22Rv1 (cell line): ENCODE results near the gene TMEM91.

Experiments
- H3K27ac ChIP-seq: fragments of 450-650 bp; 2 replicates; pipeline ENCODE4 v1.5.1; 2017
- ZFX ChIP-seq: fragments of 450-650 bp; IDR thresholded peaks from 2 replicates; pipeline ENCODE4 v1.6.1; 2017; ENCODE audit warnings: antibody characterized with exemption, borderline replicate concordance
- TF ChIP-seq, protein P1 (sequence below): fragments of 450-650 bp; IDR thresholded peaks from 2 replicates; pipeline ENCODE4 v1.5.1; 2017; ENCODE audit warnings: mild to moderate bottlenecking

Gene TMEM91

DNA sequence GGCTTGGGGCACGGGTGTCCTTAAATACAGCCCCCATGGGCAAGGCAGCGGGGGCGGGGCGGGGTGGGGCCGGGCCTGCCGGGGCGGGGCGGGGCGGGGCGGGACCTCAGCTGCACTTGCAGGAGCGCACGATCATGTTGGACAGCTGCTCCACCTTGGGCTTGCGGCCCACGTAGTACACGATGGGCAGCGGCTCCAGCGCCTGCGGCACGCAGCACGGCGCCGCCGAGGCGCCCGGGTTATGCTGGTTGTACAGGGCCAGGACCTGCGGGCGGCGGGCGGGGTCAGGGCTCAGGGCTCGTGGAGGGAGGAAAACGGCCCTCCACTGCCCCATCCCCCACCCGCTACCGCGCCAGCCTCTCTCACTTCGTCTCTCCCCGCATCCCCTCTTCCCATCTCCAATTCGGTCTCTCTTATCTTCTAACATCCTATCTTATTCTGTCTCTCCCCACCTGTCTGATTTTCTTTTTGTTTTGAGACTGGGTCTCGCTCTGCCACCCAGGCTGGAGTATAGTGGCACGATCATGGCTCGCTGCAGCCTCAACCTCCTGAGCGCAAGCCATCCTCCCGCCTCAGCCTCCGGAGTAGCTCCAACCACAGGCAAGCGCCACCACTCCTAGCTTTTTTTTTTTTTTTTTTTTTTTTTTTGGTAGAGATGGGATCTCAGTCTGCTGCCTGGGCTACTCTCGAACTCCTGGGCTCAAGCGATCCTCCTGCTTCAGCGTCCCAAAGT, 45.2 kb upstream of the TMEM91 start:
- TF ChIP-seq, protein P1, sequence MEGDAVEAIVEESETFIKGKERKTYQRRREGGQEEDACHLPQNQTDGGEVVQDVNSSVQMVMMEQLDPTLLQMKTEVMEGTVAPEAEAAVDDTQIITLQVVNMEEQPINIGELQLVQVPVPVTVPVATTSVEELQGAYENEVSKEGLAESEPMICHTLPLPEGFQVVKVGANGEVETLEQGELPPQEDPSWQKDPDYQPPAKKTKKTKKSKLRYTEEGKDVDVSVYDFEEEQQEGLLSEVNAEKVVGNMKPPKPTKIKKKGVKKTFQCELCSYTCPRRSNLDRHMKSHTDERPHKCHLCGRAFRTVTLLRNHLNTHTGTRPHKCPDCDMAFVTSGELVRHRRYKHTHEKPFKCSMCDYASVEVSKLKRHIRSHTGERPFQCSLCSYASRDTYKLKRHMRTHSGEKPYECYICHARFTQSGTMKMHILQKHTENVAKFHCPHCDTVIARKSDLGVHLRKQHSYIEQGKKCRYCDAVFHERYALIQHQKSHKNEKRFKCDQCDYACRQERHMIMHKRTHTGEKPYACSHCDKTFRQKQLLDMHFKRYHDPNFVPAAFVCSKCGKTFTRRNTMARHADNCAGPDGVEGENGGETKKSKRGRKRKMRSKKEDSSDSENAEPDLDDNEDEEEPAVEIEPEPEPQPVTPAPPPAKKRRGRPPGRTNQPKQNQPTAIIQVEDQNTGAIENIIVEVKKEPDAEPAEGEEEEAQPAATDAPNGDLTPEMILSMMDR, result no peak
- TF ChIP-seq ZFX, result no peak
- 0 out of 2 replicates have a peak overlapping the region, but pooled peaks have one; percentile 33 for H3K27ac ChIP-seq

DNA sequence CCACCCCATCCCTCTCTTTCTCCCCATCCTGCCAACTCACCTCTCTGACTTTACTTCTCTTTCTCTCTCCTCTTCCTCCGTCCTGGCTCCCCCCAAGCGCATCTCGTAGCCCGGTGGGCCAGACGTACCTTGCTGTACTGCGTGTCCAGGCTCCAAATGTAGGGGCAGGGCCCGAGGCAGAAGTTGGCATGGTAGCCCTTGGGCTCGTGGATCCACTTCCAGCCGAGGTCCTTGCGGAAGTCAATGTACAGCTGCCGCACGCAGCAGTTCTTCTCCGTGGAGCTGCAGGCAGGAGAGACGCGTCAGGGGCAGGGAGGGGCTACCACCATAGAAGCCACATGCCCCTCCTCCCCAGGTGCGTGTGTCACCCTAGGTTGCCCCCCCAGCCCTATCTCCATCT, 44.3 kb upstream of the TMEM91 start:
- TF ChIP-seq, protein P1, result no peak
- no peak for TF ChIP-seq ZFX
- H3K27ac ChIP-seq, result no peak overlapping the region

DNA sequence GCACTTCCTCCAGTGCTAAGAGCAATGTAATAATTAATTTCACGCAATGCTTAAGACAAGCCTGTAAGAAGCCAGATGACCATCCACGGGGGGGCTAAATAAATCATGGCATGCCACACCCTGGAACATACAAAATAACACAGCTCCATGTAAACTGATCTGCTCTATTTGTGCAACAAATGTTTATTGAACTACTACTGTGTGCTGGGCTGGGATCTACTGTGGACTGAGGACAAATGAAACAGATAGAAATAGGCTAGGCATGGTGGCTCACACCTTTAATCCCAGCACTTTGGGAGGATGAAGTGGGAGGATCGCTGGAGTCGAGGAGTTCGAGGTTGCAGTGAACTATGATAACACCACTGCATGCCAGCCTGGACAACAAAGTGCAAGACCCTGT, 43.9 kb upstream of the TMEM91 start:
- H3K27ac ChIP-seq, result no peak overlapping the region

DNA sequence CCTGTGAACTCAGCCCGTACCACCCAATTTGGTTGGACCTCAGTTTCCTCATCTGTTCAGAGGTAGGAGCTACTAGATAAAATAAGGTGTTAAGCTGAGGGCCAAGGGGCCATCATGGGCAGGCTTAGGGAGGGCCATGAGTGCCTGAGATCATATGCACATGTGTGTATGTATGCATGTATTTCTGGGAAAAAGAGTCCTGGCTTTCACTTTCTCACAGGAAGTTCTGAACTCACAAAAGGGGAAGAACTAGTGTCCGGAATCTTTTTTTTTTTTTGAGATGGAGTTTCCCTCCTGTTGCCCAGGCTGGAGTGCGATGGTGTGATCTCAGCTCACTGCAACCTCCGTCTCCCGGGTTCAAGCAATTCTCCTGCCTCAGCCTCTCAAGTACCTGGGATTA, 41.5 kb upstream of the TMEM91 start:
- TF ChIP-seq, protein P1, result no peak
- no peak for TF ChIP-seq ZFX
- no peak overlapping the region for H3K27ac ChIP-seq

More for the DNA sequence above, 43.9 kb upstream of the TMEM91 start:
- no peak for TF ChIP-seq ZFX
- TF ChIP-seq, protein P1, result no peak

DNA sequence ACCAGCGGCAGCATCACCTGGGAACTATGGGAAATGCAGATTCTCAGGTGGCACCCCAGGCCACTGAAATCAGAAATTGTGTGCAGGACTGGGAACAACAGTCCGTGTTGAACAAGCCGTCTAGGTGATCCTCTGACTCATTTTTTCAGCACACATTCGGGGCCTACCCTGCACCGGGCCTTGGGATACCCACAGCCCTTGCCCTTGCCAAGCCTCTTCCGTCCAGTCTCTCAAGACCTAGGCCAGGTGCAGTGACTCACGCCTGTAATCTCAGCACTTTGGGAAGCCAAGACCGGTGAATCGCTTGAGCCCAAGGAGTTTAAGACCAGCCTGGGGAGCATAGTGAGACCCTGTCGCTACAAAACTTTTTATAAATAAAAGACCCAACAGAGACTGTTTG, 40.9 kb upstream of the TMEM91 start:
- no peak overlapping the region for H3K27ac ChIP-seq
- TF ChIP-seq, protein P1, result no peak
- no peak for TF ChIP-seq ZFX

DNA sequence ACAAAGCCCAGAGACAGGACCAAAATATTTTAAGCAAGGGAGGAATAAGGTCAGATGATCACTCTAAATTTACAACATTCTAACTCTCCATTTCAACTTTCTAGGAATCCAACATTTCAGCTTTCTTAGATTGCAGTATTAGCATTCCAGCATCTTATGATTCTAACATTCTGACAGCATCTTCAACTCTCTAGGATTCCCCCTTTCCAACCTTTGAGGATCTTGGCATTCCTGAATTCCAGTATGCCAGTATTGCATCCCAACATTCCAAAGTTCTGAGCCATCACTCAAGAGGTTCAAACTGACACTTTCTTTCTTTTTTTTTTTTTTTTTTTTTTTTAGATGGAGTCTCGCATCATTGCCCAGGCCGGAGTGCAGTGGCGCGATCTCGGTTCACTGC, 36.4 kb upstream of the TMEM91 start:
- no peak overlapping the region for H3K27ac ChIP-seq
- no peak for TF ChIP-seq ZFX
- TF ChIP-seq, protein P1, result no peak

DNA sequence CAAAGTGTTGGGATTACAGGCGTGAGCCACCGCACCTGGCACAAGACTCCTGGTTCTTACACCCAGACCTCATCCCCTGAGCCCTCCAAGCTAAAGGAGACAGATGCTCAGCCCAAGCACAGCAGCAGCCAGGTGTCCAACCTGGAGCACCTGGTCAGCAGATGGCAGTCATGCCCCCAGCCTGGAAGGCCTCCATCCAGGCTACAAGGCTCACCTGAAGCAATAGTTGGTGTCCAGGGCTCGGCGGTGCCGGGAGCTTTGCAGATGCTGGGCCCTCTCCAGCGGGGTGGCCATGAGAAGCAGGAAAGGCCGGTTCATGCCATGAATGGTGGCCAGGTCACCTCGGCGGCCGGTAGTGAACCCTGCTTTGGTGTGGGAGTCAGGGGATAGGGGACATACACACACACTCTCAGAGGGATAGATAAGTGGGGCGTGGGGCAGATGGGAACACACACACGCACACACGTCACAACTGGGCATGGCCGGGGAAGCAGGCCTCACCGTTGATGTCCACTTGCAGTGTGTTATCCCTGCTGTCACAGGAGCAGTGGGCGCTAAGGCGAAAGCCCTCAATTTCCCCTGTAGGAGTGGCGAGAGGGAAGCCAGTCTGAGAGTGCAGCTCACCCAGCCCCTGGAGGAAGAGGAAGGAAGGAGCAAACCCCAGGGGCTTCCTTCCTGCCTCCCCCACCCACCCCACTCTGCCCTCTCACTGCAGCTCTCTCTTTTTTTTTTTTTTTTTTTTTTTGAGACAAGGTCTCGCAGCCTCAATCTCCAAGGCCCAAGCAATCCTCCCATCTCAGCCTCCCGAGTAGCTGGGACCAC, 34.5 kb upstream of the TMEM91 start:
- no peak overlapping the region for H3K27ac ChIP-seq
- TF ChIP-seq ZFX, result no peak
- TF ChIP-seq, protein P1, result peak; percentile 47
